Loucy (cell line): ENCODE results near the gene KIAA1210.

Experiments used
- CTCF ChIP-seq: fragments of 200-600 bp; sonication (generic); conservative IDR thresholded peaks from 2 replicates; pipeline ENCODE4 v1.5.1; 2014; ENCODE audit warnings: mild to moderate bottlenecking, antibody characterized with exemption, low read length
- EZH2phosphoT487 ChIP-seq: fragments of 200-600 bp; IDR thresholded peaks from 2 replicates; pipeline ENCODE4 v1.6.1; 2018; ENCODE audit warnings: antibody characterized with exemption, mild to moderate bottlenecking, moderate library complexity, borderline replicate concordance

- no peak for TF ChIP-seq CTCF
- no peak for TF ChIP-seq EZH2phosphoT487
These were observed 52.2 kb downstream of the KIAA1210 start for GRCh38 chrX:119075270-119076025.
